Mesothelial cell of epicardium (in vitro differentiated cells): Measurements from ENCODE around the gene CRIP1. TPM values are rescaled to one million over a fixed set of nuclear protein-coding genes. Genes with fewer than 3 reads are reported as not detected.

Source experiments
- DNase-seq, 2 experiments: peaks; one replicate each; pipeline ENCODE4 v3.0.0; 2021; ENCODE audit warnings: low spot score in 2 of 2; ENCODE audit not compliant: unreplicated experiment in 2 of 2
- H3K27ac Mint-ChIP-seq: 2 replicates; pipeline ENCODE4 v1.8.0; 2021; ENCODE audit warnings: mixed read lengths
- H3K27me3 Mint-ChIP-seq: 2 replicates; pipeline ENCODE4 v1.8.0; 2021; ENCODE audit warnings: low read depth, mixed read lengths
- H3K36me3 Mint-ChIP-seq: 2 replicates; pipeline ENCODE4 v1.8.0; 2021; ENCODE audit warnings: mixed read lengths
- H3K4me1 Mint-ChIP-seq: 2 replicates; pipeline ENCODE4 v1.8.0; 2021; ENCODE audit warnings: mixed read lengths
- H3K4me3 Mint-ChIP-seq: 2 replicates; pipeline ENCODE4 v1.8.0; 2021; ENCODE audit warnings: mild to moderate bottlenecking, moderate library complexity, mixed read lengths
- H3K9me3 Mint-ChIP-seq: 2 replicates; pipeline ENCODE4 v1.8.0; 2021; ENCODE audit warnings: mixed read lengths
- total RNA-seq: library from RNA; stranded (reverse); gene quantifications from 3 replicates; pipeline ENCODE4 v1.2.1, GENCODE V29; 2021
- TF ChIP-seq, protein P1 (sequence below): fragments of 200-600 bp; sonication (generic); IDR thresholded peaks from one replicate; pipeline ENCODE4 v1.5.0; 2021; ENCODE audit warnings: antibody characterized with exemption; ENCODE audit not compliant: unreplicated experiment

Gene CRIP1
- total RNA-seq, 1 donor from 2014 or later = 17.1 TPM

DNA sequence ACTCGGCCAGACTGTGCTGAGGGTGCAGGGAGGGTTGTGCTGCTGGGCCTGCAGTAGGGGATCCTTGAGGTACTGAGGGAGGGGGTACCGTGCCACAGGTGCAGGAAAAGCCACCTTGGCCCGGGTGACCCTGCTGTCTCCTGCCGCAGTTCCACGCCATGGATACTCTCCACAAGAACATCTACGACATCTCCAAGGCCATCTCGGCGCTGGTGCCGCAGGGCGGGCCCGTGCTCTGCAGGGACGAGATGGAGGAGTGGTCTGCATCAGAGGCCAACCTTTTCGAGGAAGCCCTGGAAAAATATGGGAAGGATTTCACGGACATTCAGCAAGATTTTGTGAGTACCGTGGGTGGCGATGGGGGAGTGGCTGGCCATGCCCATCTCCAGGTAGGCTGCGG lies 26.1 kb upstream of the CRIP1 start:
- TF ChIP-seq, protein P1, sequence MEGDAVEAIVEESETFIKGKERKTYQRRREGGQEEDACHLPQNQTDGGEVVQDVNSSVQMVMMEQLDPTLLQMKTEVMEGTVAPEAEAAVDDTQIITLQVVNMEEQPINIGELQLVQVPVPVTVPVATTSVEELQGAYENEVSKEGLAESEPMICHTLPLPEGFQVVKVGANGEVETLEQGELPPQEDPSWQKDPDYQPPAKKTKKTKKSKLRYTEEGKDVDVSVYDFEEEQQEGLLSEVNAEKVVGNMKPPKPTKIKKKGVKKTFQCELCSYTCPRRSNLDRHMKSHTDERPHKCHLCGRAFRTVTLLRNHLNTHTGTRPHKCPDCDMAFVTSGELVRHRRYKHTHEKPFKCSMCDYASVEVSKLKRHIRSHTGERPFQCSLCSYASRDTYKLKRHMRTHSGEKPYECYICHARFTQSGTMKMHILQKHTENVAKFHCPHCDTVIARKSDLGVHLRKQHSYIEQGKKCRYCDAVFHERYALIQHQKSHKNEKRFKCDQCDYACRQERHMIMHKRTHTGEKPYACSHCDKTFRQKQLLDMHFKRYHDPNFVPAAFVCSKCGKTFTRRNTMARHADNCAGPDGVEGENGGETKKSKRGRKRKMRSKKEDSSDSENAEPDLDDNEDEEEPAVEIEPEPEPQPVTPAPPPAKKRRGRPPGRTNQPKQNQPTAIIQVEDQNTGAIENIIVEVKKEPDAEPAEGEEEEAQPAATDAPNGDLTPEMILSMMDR = no peak
- Mint-ChIP-seq H3K4me3 (no peak overlapping the region), H3K4me1 (no peaks in the 10 kb centered on the region), H3K9me3 (no peaks in the 10 kb centered on the region), H3K27me3 (no peaks in the 10 kb centered on the region), H3K36me3 (peaks cover 10% of the 10 kb centered on the region), H3K27ac (no peak overlapping the region)
- DNase-seq = no peak

DNA sequence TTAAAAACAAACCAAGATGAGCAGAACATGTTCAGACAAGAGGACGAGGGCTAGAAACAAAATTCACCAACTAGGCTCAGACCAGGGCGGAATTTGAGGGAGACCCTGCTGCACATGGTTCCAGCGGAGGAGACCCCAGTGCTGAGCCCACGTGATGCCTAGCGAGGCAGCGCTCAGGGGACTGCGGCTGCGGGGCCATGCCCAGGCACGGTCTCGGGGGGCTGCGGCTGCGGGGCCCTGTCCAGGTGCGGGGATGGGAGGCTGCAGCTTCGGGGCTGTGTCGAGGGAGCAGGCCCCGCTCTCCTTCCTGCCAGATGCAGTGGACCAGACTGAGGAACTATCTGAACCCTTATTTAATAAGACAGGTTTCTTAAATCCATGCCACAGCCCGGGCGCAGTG lies 24.8 kb upstream of the CRIP1 start:
- no peak for DNase-seq
- H3K27me3 Mint-ChIP-seq = no peaks in the 10 kb centered on the region
- no peaks in the 10 kb centered on the region for H3K9me3 Mint-ChIP-seq
- H3K36me3 Mint-ChIP-seq = peaks cover 9% of the 10 kb centered on the region
- H3K4me1 Mint-ChIP-seq = no peaks in the 10 kb centered on the region
- TF ChIP-seq, protein P1 = no peak
- no peak overlapping the region for H3K27ac Mint-ChIP-seq
- H3K4me3 Mint-ChIP-seq = no peak overlapping the region

DNA sequence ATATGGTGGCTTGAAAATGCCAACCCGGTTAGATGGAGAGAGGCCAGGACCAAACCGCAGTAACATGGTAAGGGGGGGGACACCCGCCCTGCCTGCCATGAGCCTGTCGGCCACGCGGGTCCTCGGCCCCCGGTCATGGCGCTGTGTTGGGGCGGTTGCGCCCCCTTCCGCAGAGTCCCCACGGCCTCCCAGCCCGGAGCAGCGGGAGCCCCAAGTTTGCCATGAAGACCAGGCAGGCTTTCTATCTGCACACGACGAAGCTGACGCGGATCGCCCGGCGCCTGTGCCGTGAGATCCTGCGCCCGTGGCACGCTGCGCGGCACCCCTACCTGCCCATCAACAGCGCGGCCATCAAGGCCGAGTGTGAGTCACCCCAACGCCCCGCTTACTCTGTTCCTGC lies 22.2 kb upstream of the CRIP1 start:
- Mint-ChIP-seq H3K36me3 (peaks cover 9% of the 10 kb centered on the region), H3K4me1 (no peaks in the 10 kb centered on the region), H3K27ac (no peak overlapping the region), H3K27me3 (no peaks in the 10 kb centered on the region), H3K4me3 (no peak overlapping the region), H3K9me3 (no peaks in the 10 kb centered on the region)
- TF ChIP-seq, protein P1 = no peak
- DNase-seq = no peak

DNA sequence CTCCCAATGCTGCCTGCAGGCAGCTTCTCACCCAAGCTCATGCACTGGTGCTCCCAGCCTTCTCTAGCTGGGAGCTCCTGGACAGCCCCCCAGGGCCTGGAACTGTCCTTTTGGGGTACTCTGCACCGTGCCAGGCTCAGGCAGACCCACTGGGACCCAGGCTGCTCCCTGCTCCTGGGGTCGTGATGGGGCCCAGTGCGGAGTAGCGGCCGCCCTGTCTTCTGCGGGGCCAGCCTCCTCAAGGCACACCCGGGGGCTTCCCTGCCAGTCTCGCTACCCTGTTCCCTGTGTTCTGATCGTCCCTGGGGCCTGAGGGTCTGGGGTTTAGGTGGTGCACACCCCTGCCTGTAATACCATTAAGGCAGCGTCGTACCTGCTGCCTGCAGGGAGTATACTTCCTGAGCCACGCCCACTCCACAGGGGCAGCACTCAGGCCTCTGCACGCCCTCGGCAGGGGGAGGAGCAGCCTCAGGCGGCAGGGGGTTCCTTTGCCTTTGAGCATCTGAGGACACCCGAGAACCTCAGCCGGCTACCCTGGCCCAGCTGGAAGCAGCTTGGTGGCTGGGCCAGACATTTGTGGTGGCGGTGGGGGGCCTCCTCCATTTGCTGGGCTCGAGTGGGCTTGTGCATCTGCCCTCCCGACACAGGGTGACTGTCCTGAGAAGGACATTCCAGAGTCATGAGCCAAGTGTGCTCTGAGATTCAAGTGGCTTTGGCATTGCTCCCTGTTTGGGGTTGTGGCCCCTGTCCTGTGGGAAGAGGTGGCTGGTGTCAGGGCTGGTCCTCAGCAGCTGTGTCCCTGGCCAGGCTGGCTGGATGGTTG lies 21.3 kb upstream of the CRIP1 start:
- DNase-seq = no peak
- TF ChIP-seq, protein P1 = no peak
- Mint-ChIP-seq H3K4me1 (no peaks in the 10 kb centered on the region), H3K4me3 (no peak overlapping the region), H3K27ac (no peak overlapping the region), H3K9me3 (no peaks in the 10 kb centered on the region), H3K36me3 (peaks cover 9% of the 10 kb centered on the region), H3K27me3 (no peaks in the 10 kb centered on the region)

DNA sequence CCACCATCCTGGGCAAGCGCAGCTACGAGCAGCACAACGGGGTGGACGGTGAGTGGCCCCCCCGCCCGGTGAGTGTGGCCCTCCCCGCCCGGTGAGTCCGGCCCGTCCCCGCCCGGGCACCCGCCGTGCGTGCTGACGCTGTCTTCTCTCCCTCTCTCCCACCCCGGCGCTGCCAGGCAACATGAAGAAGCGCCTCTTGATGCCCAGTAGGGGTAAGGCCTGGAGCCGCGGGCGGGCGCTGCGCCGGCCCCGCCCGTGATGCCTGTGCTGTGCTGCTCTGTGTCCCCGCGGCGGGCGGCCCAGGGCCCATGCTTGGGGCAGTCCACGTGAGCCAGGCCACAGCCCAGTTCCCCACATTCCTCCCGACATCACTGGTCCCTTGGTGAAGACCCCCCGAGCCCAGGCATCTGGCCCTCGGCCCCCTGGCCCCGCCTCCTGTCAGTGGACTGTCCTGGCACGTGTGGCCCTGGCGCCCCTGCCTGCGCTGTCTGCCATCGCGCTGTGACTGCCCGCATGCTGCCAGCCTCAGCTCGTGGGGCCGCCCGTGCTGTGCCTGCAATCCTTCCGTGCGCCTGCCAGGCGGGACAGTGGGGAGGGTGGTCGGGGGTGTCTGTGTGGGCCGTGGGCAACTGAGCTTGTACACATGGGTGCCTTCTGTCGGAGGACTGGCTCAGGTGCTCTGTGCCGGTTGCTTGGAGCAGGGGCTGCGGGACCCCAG lies 20.0 kb upstream of the CRIP1 start:
- TF ChIP-seq, protein P1 = no peak
- Mint-ChIP-seq H3K27me3 (no peaks in the 10 kb centered on the region), H3K9me3 (no peaks in the 10 kb centered on the region), H3K36me3 (peaks cover 3% of the 10 kb centered on the region), H3K4me1 (peaks cover 1% of the 10 kb centered on the region), H3K27ac (no peak overlapping the region), H3K4me3 (no peak overlapping the region)
- no peak for DNase-seq
